ENCODE measurements around the gene ZNF782.

DNA sequence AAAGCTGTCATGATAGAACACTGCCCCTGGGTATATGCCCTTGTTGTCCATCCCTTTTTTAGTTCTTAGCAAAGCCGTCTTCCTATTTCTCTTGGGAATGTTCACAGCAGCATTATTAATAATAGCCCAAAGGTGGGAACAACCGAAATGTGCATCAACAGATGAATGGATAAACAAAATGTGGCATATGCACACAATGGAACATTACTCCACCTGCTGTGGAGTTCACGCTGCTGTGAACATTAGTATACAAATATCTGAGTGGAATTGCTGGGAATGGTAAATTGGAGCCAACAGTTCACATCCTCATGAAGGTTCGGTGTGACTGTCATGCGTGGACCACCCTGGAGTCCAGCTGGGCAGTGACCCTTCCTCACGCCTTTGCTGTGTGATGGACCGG is 37.8 kb upstream of the ZNF782 start:
- TF ChIP-seq GATA1 (IDR thresholded peaks at IDR 0.05; ENCODE audit: low read depth, low read length): no peak
- no peak for TF ChIP-seq POLR2A (IDR thresholded peaks at IDR 0.05; ENCODE audit: low read length)
